HG03469 (cell line): Measurements from ENCODE around the gene CCNY.

Source experiments
- ATAC-seq: cut with Tn5 transposase; IDR thresholded peaks from one replicate; pipeline ENCODE4 v1.9.1; 2021; ENCODE audit warnings: mild to moderate bottlenecking, moderate library complexity, moderate number of reproducible peaks; ENCODE audit not compliant: unreplicated experiment

CCNY gene

GRCh38 chr10:35423505-35424306 is 87.4 kb downstream of the CCNY start:
- no peak for ATAC-seq

GRCh38 chr10:35424680-35425285 is 88.5 kb downstream of the CCNY start:
- no peak for ATAC-seq

GRCh38 chr10:35425595-35425994 is 89.3 kb downstream of the CCNY start:
- ATAC-seq = no peak

- ATAC-seq = no peak
These were observed 90.3 kb downstream of the CCNY start for GRCh38 chr10:35426657-35427056.

- ATAC-seq = no peak
These were observed 91.2 kb downstream of the CCNY start for GRCh38 chr10:35427543-35427942.

- no peak for ATAC-seq
These were observed 92.2 kb downstream of the CCNY start for GRCh38 chr10:35428521-35428920.

- no peak for ATAC-seq
These were observed 96.6 kb downstream of the CCNY start for GRCh38 chr10:35432781-35433338.

- ATAC-seq = no peak
These were observed 97.6 kb downstream of the CCNY start for GRCh38 chr10:35433851-35434426.

GRCh38 chr10:35434533-35434932 is 98.2 kb downstream of the CCNY start:
- ATAC-seq = no peak

GRCh38 chr10:35435824-35436223 is 99.5 kb downstream of the CCNY start:
- no peak for ATAC-seq

GRCh38 chr10:35437829-35438228 is 101.5 kb downstream of the CCNY start:
- no peak for ATAC-seq

GRCh38 chr10:35438718-35439571 is 102.6 kb downstream of the CCNY start:
- ATAC-seq = no peak

GRCh38 chr10:35440016-35440415 is 103.7 kb downstream of the CCNY start:
- no peak for ATAC-seq

GRCh38 chr10:35442028-35442427 is 105.7 kb downstream of the CCNY start:
- no peak for ATAC-seq

GRCh38 chr10:35442592-35442991 is 106.3 kb downstream of the CCNY start:
- ATAC-seq = no peak

- ATAC-seq = no peak
These were observed 107.5 kb downstream of the CCNY start for GRCh38 chr10:35443858-35444257.

GRCh38 chr10:35445150-35445884 is 109.0 kb downstream of the CCNY start:
- ATAC-seq = no peak

- no peak for ATAC-seq
These were observed 110.1 kb downstream of the CCNY start for GRCh38 chr10:35446439-35446838.

GRCh38 chr10:35447693-35448407 is 111.5 kb downstream of the CCNY start:
- no peak for ATAC-seq
